ENCODE data around the gene SURF6.

The SURF6 gene

GRCh38 chr9:133367778-133368177 is 31.8 kb upstream of the SURF6 start:
- no peak for DNase-seq (ENCODE audit: low read depth)

- DNase-seq (ENCODE audit: low read depth) = no peak
These were observed 31.2 kb upstream of the SURF6 start for GRCh38 chr9:133367221-133367620.

GRCh38 chr9:133366435-133366834 is 30.4 kb upstream of the SURF6 start:
- no peak for DNase-seq (ENCODE audit: low read depth)

GRCh38 chr9:133362359-133363044 is 26.5 kb upstream of the SURF6 start:
- DNase-seq (ENCODE audit: low read depth) = no peak

GRCh38 chr9:133361507-133362092 is 25.6 kb upstream of the SURF6 start:
- no peak for DNase-seq (ENCODE audit: low read depth)

- DNase-seq (ENCODE audit: low read depth) = no peak
These were observed 24.7 kb upstream of the SURF6 start for GRCh38 chr9:133360400-133361393.

- DNase-seq (ENCODE audit: low read depth) = no peak
These were observed 23.6 kb upstream of the SURF6 start for GRCh38 chr9:133359399-133360175.

GRCh38 chr9:133357656-133358055 is 21.7 kb upstream of the SURF6 start:
- DNase-seq (ENCODE audit: low read depth) = no peak

- no peak for DNase-seq (ENCODE audit: low read depth)
These were observed 20.6 kb upstream of the SURF6 start, which contains the start of the genes SURF1 and SURF2 for GRCh38 chr9:133356391-133357091. SURF1 (minus strand) TSS chr9:133356487; CDS start chr9:133356453, 34 bp downstream. SURF2 (plus strand) TSS chr9:133356550; CDS start chr9:133356593, 43 bp downstream.

GRCh38 chr9:133355881-133356357 is 19.9 kb upstream of the SURF6 start:
- DNase-seq (ENCODE audit: low read depth) = no peak

- no peak for DNase-seq (ENCODE audit: low read depth)
These were observed 18.8 kb upstream of the SURF6 start for GRCh38 chr9:133354766-133355165.

- DNase-seq (ENCODE audit: low read depth) = no peak
These were observed 17.6 kb upstream of the SURF6 start for GRCh38 chr9:133353548-133353947.

GRCh38 chr9:133352635-133353340 is 16.8 kb upstream of the SURF6 start:
- DNase-seq (ENCODE audit: low read depth) = no peak

GRCh38 chr9:133351908-133352634 is 16.1 kb upstream of the SURF6 start:
- no peak for DNase-seq (ENCODE audit: low read depth)

- DNase-seq (ENCODE audit: low read depth) = no peak
These were observed 15.5 kb upstream of the SURF6 start for GRCh38 chr9:133351526-133351907.

- no peak for DNase-seq (ENCODE audit: low read depth)
These were observed 14.1 kb upstream of the SURF6 start for GRCh38 chr9:133349965-133350616.

- no peak for DNase-seq (ENCODE audit: low read depth)
These were observed 13.0 kb upstream of the SURF6 start for GRCh38 chr9:133348718-133349573.

Measured in HS-27A (cell line).